Panc1 (cell line): ENCODE results near the gene CAMK1G. TPM values are rescaled to one million over a fixed set of nuclear protein-coding genes. Genes with fewer than 3 reads are reported as not detected.

ENCODE experiments used
- ATAC-seq: fragments of 200-7000 bp; cut with Tn5 transposase; 2 replicates; pipeline ENCODE4 v1.9.1; 2020; ENCODE audit warnings: mild to moderate bottlenecking, moderate library complexity
- BruUV-seq: library from RNA; stranded (reverse); fragments of 400-500 nt; replicated peaks from 2 replicates; lab custom pipeline; 2021; lab: Mats Ljungman, UMichigan
- CTCF ChIA-PET: fragments of 300-600 bp; sonication (Branson Sonifier 250); formaldehyde crosslinking; loops from one replicate; lab custom pipeline; 2022; ENCODE audit warnings: antibody characterized with exemption; lab: Charles Lee
- POLR2A ChIA-PET: fragments of 300-600 bp; sonication (Branson Sonifier 250); formaldehyde crosslinking; loops from one replicate; lab custom pipeline; 2022; ENCODE audit warnings: antibody characterized with exemption; lab: Charles Lee
- DNase-seq: peaks from one replicate; pipeline ENCODE4 v3.0.0-alpha.2; 2010; ENCODE audit warnings: low read depth, low spot score
- H3K27ac ChIP-seq: 2 replicates; pipeline ENCODE4 v1.5.1; 2011; ENCODE audit warnings: mild to moderate bottlenecking, low read length, inconsistent platforms
- H3K27me3 ChIP-seq: fragments of 200-500 bp; sonication (Bioruptor generic); 2 replicates; pipeline ENCODE4 v1.6.0; 2014; ENCODE audit warnings: low read length, inconsistent platforms; ENCODE audit not compliant: control insufficient read depth, insufficient read depth
- H3K36me3 ChIP-seq: fragments of 200-500 bp; sonication (Bioruptor generic); 2 replicates; pipeline ENCODE4 v1.5.1; 2014; ENCODE audit warnings: inconsistent platforms, mild to moderate bottlenecking, low read length, moderate library complexity; ENCODE audit not compliant: control insufficient read depth, insufficient read depth
- H3K4me1 ChIP-seq: 2 replicates; pipeline ENCODE4 v1.5.1; 2011; ENCODE audit warnings: inconsistent platforms, mild to moderate bottlenecking, low read length, moderate library complexity; ENCODE audit not compliant: control insufficient read depth, insufficient read depth
- H3K4me3 ChIP-seq, 2 experiments: 2 replicates each; pipeline ENCODE4 v1.5.1; 2011 to 2012; ENCODE audit warnings: low read depth in 2 of 2, low read length in 2 of 2, mild to moderate bottlenecking in 2 of 2, inconsistent platforms in 1 of 2, moderate library complexity in 1 of 2
- H3K9me3 ChIP-seq: fragments of 200-500 bp; sonication (Bioruptor generic); 2 replicates; pipeline ENCODE4 v1.5.1; 2014; ENCODE audit warnings: low read depth, mild to moderate bottlenecking, inconsistent platforms, low read length, moderate library complexity; ENCODE audit not compliant: control insufficient read depth, insufficient read depth
- POLR2AphosphoS5 ChIP-seq: IDR thresholded peaks from 2 replicates; pipeline ENCODE4 v1.6.1; 2012; ENCODE audit warnings: mild to moderate bottlenecking, low read depth, low read length, moderate library complexity
- SIN3A ChIP-seq: IDR thresholded peaks from 2 replicates; pipeline ENCODE4 v1.6.1; 2012; ENCODE audit warnings: low read depth, mild to moderate bottlenecking, low read length, moderate library complexity, borderline replicate concordance; ENCODE audit not compliant: insufficient read depth
- TCF7L2 ChIP-seq: IDR thresholded peaks from 2 replicates; pipeline ENCODE4 v1.6.1; 2011; ENCODE audit warnings: mild to moderate bottlenecking, low read depth, low read length, inconsistent platforms
- in situ Hi-C: cut with HindIII; loops from 2 replicates; pipeline ENCODE4 v1.10.0; 2016; ENCODE audit warnings: low sequenced_read_pairs, low pct_unique_long_range_greater_than_20kb
- intact Hi-C: fragments of 100-400 bp; cut with micrococcal nuclease; formaldehyde crosslinking; loops from one replicate; pipeline ENCODE4 v1.10.0; 2022; ENCODE audit not compliant: unreplicated experiment
- total RNA-seq: library from RNA; stranded (reverse); gene quantifications from one replicate; pipeline ENCODE4 v1.2.1, GENCODE V29; 2021; ENCODE audit not compliant: unreplicated experiment
- TF ChIP-seq, protein P1 (sequence below), 2 experiments: IDR thresholded peaks; 2 replicates each; pipeline ENCODE4 v1.6.1; 2011 to 2012; ENCODE audit warnings: low read depth in 2 of 2, control low read depth in 1 of 2, low read length in 1 of 2, mild to moderate bottlenecking in 1 of 2, moderate library complexity in 1 of 2; ENCODE audit not compliant: insufficient read depth in 1 of 2
- TF ChIP-seq, protein P2 (sequence below): fragments of 450-650 bp; IDR thresholded peaks from 2 replicates; pipeline ENCODE4 v1.5.1; 2017; ENCODE audit warnings: mild to moderate bottlenecking

CAMK1G gene
- total RNA-seq, 1 experiment from 2014 or later, result not detected

DNA sequence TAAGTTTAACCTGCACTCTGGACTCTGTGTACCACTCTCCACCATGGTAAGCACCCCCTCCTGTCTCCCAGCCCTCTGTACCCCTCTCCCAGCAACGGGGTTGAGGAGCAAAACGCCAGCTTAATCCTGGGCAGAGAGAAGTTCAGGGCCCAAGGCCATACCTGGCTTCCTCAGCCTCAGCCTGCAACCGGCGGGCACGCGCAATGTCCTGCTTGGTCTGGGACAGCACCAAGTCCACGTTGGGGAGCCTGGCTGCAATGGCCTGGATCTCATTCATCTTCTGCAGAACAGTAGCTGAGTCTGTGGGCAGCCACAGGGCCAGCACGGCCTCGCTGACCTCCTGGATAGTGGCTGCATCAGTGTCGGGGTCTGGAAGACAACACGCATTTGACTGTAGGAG is 34.8 kb downstream of the CAMK1G start:
- intact Hi-C loops (no loop called here), in situ Hi-C loops (no loop called here)
- POLR2A ChIA-PET, result no interaction called here
- Histone ChIP-seq H3K27me3 (no peaks in the 10 kb centered on the region; the same call in 1 of the 2 replicates), H3K4me1 (no peaks in the 10 kb centered on the region), H3K9me3 (no peaks in the 10 kb centered on the region), H3K36me3 (no peaks in the 10 kb centered on the region), H3K27ac (no peak overlapping the region), H3K4me3 (no peak overlapping the region)
- no TSS peak for BruUV-seq
- ATAC-seq (no peak), DNase-seq (no peak)
- CTCF ChIA-PET, result no interaction called here
- TF ChIP-seq, protein P1, sequence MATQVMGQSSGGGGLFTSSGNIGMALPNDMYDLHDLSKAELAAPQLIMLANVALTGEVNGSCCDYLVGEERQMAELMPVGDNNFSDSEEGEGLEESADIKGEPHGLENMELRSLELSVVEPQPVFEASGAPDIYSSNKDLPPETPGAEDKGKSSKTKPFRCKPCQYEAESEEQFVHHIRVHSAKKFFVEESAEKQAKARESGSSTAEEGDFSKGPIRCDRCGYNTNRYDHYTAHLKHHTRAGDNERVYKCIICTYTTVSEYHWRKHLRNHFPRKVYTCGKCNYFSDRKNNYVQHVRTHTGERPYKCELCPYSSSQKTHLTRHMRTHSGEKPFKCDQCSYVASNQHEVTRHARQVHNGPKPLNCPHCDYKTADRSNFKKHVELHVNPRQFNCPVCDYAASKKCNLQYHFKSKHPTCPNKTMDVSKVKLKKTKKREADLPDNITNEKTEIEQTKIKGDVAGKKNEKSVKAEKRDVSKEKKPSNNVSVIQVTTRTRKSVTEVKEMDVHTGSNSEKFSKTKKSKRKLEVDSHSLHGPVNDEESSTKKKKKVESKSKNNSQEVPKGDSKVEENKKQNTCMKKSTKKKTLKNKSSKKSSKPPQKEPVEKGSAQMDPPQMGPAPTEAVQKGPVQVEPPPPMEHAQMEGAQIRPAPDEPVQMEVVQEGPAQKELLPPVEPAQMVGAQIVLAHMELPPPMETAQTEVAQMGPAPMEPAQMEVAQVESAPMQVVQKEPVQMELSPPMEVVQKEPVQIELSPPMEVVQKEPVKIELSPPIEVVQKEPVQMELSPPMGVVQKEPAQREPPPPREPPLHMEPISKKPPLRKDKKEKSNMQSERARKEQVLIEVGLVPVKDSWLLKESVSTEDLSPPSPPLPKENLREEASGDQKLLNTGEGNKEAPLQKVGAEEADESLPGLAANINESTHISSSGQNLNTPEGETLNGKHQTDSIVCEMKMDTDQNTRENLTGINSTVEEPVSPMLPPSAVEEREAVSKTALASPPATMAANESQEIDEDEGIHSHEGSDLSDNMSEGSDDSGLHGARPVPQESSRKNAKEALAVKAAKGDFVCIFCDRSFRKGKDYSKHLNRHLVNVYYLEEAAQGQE (IDR thresholded peaks at IDR 0.05; ENCODE audit: insufficient read depth in 1 of 2, low read depth in 2 of 2, low read length in 1 of 2), result no peak

DNA sequence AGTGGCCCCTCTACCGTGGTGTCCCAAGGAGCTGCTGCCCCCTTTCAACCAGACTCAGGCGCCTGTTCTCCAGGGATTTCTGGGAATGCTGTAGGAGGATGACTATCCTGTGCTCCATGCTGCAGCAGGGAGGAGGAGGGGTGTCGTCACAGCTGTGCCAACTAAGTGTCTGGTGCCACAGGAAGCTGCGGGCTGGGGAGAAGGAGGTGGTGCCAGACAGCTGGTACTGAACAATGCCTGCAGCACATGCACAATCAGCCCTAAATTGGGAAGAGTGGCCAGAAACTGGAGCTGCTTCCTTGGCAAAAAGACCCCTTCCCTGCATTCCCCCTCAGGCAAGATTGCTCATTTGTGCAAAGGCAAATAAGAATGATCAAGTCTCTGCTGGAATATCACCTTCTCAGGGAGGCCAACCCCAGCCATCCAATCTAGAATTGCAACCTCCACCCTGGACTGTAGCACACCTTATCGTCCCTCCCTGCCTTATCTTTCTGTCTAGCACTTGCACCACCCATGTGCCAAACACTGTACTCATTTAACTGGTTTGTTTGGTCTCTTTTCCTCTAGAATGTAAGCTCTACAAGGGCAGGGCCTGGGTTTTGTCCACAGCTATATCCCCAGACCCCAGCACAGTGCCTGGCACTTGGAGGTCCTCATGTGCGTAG is 35.4 kb downstream of the CAMK1G start:
- no peak overlapping the region for H3K4me3 ChIP-seq
- no peaks in the 10 kb centered on the region for H3K36me3 ChIP-seq
- ChIA-PET CTCF (no interaction called here), POLR2A (no interaction called here)
- no TSS peak for BruUV-seq
- intact Hi-C loops (no loop called here), in situ Hi-C loops (no loop called here)
- no peak for DNase-seq
- TF ChIP-seq, protein P1 (IDR thresholded peaks at IDR 0.05; ENCODE audit: insufficient read depth in 1 of 2, low read depth in 2 of 2, low read length in 1 of 2), result no peak
- TF ChIP-seq POLR2AphosphoS5 (no peak), SIN3A (no peak), TCF7L2 (no peak)
- TF ChIP-seq, protein P2, sequence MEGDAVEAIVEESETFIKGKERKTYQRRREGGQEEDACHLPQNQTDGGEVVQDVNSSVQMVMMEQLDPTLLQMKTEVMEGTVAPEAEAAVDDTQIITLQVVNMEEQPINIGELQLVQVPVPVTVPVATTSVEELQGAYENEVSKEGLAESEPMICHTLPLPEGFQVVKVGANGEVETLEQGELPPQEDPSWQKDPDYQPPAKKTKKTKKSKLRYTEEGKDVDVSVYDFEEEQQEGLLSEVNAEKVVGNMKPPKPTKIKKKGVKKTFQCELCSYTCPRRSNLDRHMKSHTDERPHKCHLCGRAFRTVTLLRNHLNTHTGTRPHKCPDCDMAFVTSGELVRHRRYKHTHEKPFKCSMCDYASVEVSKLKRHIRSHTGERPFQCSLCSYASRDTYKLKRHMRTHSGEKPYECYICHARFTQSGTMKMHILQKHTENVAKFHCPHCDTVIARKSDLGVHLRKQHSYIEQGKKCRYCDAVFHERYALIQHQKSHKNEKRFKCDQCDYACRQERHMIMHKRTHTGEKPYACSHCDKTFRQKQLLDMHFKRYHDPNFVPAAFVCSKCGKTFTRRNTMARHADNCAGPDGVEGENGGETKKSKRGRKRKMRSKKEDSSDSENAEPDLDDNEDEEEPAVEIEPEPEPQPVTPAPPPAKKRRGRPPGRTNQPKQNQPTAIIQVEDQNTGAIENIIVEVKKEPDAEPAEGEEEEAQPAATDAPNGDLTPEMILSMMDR, result no peak
- H3K4me1 ChIP-seq, result no peaks in the 10 kb centered on the region
- no peaks in the 10 kb centered on the region; the same call in 1 of the 2 replicates for H3K27me3 ChIP-seq
- H3K27ac ChIP-seq, result no peak overlapping the region
- no peaks in the 10 kb centered on the region for H3K9me3 ChIP-seq
- no peak for ATAC-seq
